ENCODE measurements around the gene DOLPP1.

- TF ChIP-seq, protein P1, sequence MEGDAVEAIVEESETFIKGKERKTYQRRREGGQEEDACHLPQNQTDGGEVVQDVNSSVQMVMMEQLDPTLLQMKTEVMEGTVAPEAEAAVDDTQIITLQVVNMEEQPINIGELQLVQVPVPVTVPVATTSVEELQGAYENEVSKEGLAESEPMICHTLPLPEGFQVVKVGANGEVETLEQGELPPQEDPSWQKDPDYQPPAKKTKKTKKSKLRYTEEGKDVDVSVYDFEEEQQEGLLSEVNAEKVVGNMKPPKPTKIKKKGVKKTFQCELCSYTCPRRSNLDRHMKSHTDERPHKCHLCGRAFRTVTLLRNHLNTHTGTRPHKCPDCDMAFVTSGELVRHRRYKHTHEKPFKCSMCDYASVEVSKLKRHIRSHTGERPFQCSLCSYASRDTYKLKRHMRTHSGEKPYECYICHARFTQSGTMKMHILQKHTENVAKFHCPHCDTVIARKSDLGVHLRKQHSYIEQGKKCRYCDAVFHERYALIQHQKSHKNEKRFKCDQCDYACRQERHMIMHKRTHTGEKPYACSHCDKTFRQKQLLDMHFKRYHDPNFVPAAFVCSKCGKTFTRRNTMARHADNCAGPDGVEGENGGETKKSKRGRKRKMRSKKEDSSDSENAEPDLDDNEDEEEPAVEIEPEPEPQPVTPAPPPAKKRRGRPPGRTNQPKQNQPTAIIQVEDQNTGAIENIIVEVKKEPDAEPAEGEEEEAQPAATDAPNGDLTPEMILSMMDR (IDR thresholded peaks at IDR 0.05) = no peak
- no peak for TF ChIP-seq SIN3A (IDR thresholded peaks at IDR 0.05; ENCODE audit: borderline replicate concordance, insufficient read depth, low read depth, low read length)
These were observed 25.2 kb downstream of the DOLPP1 start for GRCh38 chr9:129105857-129106694.

All from Panc1 (cell line).